DMS 273 treated with DMSO at 0.1 percent for 48 hours (cell line): ENCODE results near the gene SYP.
A peak's percentile ranks its signal among the peaks of the same experiment; 100 is the strongest.

ENCODE experiments used
- DNase-seq: peaks from one replicate; lab custom pipeline; 2025; lab: John Stamatoyannopoulos, UW

Gene SYP

DNA sequence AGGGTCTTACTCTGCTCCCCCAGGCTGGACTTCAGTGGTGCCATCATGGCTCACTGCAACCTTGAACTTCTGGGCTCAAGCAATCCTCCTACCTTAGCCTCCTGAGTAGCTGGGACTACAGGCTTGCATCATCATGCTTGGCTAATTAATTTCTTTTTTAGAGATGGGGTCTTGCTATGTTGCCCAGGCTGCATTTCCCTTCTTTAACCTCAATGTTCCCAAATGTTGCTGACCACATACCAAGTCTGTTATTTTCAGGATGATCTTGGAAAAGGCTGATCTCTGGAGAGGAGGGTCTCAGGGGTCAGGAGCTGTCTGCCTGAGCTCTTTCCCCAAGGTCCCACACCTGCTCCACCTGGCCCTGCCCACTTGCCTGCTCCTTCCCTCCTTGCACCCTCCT, 20.1 kb upstream of the SYP start:
- DNase-seq: no peak

DNA sequence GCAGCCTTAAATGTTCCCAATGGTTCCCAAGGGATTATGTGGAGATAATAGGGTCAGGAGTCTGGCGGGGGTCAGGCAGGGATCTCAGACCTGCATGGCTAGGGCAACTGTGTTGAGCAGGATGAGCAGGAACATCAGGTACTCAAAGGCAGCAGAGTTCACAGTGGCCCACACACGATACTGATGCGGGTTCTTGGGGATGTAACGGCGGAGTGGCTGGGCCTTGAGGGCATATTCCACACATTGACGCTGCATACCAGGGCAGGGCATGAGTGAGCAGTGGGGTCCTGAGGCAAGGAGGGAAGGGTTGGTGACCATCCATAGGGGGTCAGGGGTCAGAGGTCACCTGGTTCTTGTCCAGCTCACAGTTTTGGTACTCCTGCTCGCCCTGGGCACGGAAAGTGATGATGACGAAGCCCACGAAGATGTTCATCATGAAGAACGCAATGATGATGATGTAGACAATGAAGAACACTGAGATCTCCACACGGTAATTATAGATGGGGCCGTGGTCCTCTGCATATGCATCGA, 15.1 kb upstream of the SYP start:
- DNase-seq: no peak

DNA sequence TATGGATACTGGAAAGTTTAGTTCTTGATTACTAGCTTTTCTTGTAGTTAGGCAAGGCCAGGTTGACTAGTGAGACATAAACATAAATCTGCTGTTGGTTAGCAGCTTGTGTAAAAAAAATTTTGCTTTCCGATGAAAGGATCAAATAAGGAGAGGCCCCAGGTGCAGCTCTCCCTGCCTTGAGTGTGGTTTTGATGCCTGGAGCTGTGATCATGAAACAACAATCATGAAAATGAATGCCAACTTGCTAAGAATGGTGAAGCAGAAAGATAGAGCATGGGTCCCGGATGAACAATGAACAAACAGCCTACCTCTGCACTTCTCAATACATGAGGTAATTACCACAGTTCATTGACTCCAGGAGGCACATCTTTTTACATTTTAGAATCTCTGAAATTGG, 14.4 kb upstream of the SYP start:
- DNase-seq: no peak

DNA sequence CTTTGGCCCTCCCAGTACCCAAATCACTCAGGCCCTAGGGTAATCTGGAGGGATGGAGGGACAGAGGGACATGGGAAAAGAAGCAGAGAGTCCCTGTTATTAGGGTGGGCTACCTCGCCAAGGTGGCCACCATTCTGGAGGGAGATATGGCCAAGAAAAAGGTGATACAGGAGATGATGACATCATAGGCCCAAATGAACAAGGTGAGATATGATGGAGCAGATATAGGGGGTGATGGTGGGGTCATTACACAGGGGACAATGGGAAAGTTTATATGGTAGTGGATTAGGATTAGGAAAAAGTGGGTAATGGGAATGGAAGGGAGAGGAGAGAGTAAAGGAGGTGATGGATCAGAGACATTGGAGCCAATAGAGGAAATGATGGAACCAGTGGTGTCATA, 12.9 kb upstream of the SYP start:
- DNase-seq: no peak

DNA sequence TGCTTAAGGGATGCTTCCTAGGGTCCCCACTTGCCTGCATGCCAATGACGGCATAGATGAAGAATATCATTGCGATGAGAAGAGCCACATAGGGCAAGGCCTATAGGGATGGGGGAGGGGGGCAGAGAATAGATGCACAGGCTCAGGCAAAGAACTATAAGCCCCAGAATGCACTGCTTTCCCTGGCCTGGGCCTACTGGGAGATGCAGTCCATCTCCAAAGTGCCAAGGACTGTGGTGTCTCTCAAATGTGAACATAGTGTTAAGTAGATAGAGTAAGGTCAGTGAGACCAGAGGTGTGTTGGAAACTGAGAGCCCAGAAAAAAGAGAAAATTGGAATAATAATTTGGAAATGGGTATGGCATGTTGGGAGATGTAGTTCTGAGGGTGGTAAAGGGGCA, 12.2 kb upstream of the SYP start:
- DNase-seq: no peak

DNA sequence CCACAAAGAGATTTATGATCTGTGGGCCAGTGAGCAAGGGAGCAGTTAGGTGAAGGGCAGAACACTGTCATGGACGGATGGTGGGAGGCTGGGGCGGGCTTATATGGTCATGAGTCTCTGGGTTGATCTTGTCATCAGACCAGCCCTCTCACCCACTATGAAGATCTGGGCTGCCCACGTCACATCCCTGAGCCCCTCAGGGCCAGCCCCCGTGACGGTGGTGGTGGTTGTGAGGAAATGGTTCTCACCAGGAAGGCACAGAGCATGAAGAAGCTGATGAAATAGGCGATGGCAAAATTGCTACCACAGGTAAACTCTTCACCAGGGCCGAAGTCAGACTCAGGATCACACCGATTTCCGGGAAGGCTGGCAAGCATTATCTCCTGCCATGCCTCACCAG, 11.1 kb upstream of the SYP start:
- no peak for DNase-seq

DNA sequence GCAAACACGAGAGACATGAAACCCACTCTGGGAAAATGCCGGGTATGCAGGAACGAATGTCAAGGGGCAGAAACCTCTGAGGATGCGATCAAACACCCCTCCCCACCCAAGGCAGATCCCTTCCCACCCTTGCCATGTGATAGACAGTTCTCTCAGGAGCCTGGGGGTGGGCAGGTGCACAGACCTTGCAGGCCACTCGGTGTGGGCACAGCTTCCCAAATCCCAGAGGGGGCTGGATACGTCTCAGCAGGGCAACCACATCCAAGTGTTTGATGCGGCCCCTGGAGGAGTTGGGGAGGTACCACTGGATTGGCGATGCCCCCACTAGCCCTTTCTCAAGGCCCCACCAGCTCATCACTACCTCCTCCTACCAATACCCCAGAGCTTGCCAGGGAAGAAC, 10.4 kb upstream of the SYP start:
- no peak for DNase-seq

DNA sequence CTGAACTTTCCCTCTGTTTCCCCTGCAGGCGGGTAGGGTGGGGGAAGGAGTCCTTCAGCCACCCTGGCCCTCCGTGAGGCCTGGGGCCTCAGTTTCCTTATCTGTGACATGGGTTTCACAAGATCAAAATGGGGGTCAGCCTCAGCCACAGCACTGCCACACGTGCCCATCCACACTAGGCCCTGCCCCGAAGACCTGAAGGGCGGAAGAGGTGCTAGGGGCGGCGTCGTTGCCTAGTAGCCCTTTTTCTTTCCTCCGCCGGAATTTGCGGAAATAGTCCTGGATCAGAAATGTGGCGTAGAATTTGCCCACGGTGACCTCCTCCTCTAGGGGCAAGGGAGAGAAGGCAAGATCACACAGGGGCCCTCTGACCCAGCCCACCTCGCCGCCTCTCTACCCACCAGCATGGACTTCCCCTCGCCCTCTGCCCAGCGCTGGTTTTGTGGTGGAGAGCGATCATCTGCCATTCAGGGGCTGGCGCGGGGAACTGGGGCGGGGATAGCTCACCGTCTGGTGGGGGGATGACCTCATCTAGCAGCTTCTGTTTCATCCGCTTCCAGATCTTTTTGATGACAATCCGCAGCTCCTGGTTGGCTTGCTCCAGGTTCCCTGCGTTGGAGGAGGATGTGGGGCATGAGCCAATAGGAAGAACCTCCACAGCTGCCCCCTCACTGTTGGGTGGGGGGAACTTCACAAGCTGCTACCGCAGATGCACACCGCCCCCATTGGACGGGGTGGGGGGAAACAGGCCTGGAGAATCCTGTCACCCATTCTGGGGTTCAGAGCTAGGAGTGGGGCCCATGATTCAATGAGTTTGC, 9.7 kb upstream of the SYP start:
- peak; percentile 72 for DNase-seq

DNA sequence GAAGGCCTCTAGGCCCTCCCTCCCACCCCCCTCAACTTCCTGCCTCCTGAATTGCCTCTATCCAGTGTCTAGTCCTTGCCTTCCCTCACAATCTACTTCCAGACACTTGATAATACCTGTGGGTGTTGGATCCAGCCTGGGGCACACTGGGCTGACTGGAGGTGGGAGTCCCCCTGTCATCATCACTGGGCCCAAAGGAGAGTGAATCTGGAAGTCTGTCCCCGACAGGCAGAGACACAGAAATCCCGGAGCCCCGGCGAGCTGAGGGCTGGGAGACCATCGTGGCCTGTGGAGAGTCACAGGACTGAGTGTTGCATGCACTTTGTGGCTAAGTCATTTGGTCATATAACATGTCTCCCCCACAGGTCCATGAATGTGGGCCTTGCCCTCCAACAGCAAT, 8.4 kb upstream of the SYP start:
- DNase-seq: no peak

DNA sequence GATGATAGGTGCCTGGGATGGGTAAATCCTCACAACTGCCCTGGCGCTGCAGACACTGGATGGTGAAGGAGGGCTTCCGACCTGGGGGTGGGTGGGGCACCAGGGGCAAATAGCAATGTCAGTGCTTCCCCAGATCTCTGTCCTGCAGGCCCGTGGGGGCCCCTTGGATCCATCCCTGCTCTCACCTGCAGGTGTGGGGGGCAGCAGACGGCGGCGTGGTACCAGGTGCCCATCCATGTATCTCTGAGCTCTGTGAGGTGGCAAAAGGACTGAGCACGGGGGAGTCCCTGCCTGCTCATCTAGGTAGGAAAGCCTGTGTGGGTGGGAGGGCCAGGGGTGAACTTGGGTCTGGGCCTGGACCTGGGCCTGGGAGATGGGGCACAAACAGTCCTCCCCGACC, 6.5 kb upstream of the SYP start:
- no peak for DNase-seq

DNA sequence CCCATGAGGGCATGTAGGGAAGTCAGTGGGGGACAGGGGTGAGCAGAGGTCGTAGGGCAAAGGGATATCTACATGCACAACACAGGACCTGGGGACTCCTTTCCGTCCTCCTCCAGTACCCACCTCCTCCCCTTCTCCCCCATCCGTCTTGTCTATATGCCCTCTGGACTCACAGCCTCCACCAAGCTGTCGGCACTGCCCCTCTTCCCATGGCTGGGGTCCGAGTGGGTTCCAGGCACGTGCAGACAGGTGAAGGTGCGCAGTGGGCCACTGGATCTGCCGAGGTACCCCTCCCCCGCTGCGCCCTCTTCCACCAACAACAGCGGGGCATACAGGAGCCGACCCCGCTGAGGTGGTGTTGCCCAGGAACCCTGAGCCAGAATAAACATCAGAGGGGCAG, 5.5 kb upstream of the SYP start:
- DNase-seq: no peak

DNA sequence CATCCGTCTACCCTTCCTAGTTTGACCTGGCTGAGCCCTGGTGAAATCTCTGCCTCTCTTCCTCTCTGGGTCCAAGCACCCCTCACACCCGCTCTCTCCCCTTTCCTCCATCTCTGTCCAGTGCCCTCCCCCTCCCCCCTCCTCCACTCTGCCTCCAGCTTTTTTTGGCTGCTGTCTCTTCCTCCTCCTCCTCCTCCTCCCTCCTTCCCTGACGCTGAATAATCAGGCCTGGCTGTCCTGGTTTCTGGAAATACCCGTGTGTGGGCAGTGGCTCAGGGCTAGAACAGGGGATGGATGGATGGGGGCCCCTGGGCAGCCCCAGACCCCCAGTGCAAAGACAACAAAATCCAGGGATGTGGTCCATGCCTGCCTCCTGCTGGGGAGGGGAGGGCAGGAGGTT, 4.7 kb upstream of the SYP start:
- no peak for DNase-seq

DNA sequence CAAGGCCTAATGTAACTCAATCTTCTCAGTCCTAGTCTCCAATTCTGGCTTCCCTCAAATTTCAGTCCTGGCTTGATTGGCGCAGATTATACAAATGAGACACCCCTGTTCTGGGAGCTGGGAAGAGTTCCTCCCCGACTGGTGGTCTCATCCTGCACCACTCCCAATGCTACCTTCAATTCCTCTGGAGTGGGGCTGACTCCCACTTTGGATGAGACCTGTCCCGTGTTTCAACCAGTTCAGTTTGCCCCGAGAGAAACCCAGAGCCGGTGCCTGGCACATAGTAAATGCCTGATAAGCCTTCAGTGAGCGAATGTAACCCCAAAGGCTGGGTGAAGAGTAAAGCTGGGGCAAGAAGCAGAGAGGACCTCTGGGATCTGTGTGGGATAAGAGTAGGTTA, 4.0 kb upstream of the SYP start:
- DNase-seq: no peak

DNA sequence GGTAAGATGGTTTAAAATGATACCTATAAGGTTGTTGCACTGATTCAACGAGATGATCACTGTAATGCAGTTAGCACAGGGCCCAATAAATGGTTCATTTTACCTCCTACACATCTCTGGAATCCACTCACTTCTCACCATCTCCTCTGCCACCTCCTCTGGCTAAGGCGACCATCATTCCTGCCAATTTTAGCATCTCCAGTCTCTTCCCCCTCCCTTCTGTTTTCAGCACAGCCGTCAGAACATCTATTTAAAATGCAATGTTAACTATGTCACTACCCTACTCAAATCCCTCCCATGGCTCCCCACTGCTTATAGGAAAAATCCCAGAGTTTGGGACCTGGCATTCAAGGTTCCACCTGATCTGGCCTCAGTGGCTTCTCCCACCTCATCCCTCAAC, 3.5 kb upstream of the SYP start:
- DNase-seq: no peak

DNA sequence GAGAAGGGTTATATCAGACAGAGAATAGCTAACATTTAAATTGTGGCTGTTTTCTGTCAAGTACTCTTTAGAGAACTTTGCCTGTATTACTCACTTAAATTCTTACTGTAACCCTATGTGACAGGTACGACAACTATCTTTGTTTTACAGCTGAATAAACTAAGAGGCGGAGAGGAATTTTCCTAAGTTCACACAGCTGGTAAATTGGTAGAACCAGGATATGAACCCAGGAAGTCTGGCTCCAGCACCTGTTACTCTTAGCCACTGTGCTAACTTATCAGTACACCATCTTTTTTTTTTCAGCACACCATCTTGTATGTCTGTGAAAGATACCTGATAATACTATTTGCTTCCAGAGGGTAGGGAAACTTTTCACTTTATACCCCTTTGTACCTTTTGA, 2.0 kb upstream of the SYP start:
- no peak for DNase-seq

DNA sequence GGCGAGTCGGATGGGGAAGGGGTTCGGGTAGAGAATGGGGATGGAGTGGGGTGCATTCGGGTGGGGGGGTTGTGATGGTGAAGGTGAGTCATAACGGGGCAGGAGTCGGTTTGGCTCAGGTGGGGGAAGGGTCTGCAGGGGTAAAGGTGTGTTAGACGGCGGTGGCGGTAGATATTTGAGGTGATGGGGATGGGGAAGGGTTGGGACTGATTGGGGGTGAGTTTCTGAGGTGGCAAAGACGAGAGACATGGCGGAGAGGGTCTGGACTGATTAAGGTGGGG, 738 bp downstream of the SYP start:
- no peak for DNase-seq

DNA sequence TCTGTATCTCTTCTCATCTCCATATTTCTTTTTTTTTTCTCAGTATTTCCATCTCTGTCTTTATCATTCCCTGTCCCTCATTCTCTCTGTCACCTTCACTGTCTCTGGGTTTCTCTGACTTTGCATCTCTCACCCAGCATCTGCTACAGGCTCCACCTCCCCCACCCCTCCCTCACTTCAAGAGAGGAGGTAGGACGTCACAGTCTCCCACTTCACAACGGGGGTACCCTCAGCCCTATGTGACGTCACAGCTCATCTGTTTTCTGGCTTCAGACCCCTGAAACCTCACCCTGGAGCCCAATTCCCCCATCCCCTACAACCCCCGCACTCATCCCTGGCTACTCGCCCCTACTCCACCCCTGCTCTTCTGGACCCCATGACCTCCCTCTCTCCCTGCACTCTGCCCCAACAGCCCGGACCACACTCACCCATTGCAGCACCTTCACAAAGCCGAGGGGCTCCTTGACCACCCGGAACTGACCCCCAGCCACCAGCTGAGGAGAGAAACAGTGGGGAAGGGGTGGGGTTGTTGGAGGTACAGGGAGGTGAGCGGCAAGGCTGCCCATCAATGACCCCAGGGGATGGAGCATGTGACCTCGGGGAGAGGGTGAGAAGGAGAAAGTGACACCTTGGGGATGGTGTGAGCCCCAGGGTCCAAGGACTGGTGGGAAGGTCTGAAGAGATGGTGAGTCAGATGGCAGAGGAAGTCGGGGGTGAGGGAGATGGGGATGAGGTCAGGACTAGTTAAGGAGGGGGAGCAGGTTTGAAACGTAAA, 1.3 kb downstream of the SYP start:
- DNase-seq: no peak

DNA sequence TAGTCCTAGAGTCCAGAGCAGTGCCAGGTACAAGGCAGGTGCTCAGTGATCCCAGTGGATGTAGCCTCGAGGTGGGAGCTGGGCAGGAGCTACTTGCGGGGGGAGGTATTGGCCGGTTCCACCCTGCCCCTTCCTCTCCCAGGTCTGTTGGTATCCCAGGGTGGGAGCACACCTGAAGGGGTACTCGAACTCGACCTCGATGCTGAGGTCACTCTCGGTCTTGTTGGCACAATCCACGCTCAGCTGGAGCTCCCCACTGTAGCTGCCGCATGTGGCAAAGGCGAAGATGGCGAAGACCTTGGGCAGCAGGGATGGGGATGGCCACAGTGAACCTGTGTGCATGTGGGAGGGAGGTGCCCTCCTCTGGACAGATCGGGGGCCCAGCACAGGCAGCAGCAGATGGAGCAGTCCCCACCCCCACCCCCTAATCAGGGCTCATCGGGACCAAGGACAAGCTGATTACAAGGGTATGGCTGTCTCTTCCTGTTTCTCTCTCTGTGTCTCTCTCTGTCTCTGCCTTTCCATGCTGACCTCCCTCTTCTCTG, 2.4 kb downstream of the SYP start:
- DNase-seq: no peak

DNA sequence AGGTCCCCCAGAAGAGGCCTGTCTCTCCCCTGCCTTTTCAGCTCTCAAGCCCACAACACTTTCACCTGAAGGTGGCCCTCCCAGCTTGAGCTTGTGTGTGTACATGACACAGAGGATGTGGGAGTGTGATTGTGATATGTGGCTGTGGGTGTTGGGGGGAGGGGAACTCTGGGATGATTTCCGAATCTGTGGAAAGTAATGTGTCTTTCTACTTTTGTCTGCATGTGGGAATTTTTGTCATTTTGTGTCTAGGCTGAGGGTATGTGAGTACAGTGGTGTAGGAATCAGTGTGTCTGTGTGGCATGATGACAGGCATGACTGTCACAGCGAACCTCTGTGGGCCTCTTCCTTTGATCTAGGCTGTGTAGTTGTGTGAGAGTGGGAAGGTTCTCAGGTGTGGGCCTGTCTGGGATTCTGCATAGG, 6.4 kb downstream of the SYP start:
- no peak for DNase-seq

DNA sequence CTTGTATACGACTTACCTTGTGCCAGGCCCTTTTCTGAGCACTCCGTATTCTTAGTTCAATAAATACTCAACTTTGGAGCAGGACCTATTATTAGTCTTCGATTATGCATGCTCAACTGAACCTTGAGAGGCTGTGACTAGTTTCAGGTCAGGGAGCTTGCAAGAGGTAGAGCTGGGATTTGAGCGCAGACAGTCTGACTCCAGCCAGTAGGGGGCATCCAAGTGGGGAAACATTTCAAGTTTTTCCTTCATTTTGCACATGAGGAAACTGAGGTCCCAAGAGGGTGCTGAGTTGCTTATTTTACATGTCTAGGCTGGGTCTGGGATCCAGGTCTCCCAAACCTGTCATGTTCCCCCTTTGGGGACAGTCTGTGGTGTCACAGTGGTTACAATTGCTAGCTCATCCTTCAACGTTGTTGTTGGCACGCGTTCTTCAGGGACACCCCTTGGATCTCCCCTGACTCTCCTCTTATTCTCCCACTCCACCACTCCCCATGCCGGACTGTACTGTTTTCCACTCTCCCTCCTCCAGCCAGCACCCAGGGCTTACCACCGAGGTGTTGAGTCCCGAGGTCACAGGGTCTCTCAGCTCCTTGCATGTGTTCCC, 7.2 kb downstream of the SYP start:
- no peak for DNase-seq

DNA sequence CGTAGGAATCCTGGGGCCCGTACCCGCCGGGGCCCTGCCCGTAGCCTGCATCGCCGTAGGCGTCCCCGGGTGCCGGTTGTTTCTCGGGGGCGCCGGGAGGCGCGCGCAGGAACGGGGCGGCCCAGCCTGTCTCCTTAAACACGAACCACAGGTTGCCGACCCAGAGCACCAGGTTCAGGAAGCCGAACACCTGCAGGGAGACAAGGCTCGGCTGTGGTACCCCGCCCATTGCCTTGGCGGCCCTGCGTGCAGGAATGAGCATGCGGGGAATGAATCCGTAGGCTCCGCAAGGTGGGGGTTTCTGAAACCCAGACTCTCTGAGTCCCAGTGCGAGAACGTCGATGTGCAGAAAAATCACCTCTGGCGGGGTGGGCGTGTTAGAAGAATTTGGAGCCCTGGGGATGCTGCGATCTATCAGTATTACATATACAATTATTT, 8.4 kb downstream of the SYP start:
- DNase-seq: no peak

DNA sequence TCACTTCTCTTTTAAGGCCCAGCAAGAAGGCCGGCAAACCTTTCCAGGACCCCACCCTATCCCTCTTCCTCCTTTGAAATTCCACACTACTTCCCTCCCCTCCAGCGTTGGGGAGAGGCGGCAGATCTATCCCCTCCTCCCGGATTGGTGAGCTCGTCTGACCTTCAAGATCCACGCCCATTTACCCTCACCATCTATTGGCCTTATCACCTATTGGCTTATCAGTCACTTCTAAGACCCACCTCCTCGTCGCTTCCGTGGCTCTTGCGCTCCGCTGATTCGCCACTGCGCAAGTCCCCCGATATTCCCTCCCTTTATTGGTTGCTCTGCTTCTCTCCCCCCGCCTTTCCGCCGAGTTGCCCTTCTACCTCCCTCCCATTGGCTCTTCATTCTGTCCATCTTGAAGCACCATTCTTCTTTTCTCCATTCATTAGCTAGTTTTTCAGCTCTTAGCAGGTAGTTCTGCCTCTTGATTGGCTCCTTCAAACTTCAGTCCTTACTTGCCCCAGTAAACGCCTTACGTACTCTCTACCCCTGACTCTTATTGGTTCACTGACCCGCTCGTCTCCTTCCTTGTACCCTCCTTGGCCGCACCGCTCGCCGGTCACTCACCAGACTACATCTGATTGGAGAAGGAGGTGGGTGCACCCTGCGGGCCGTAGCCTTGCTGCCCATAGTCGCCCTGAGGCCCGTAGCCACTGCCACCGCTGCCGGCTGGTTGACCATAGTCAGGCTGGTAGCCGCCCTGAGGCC, 9.0 kb downstream of the SYP start:
- DNase-seq: peak; percentile 99
